GM21717 (cell line): ENCODE data around the gene GNAO1.

Source experiments
- ATAC-seq: cut with Tn5 transposase; IDR thresholded peaks from one replicate; pipeline ENCODE4 v1.9.1; 2021; ENCODE audit warnings: mild to moderate bottlenecking, moderate library complexity; ENCODE audit not compliant: unreplicated experiment

The GNAO1 gene

GRCh38 chr16:56282451-56282850 is 91.2 kb downstream of the GNAO1 start:
- ATAC-seq: no peak

- ATAC-seq: no peak
These were observed 93.2 kb downstream of the GNAO1 start for GRCh38 chr16:56284521-56284920.

DNA sequence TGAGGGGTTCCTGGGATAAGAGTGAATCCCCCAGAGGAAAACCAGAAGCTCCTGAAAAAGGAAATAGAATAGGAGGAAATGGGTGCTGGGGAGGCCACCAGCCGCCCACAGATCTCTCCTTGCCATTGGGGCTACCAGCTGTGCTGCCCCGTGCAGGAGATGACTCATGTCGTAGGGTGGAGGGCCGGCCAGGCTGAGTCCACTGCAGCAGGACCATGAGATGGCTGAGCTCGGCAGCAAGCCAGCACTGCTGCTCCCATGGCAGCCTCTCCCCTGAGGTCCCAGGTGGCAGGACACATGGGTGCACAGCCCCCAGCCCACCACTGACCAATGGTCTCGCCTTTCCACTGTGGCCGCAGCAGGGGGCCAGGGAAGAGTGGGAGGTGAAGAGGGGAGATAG is 95.5 kb downstream of the GNAO1 start:
- ATAC-seq: no peak

- no peak for ATAC-seq
These were observed 96.7 kb downstream of the GNAO1 start for GRCh38 chr16:56288019-56288418.

DNA sequence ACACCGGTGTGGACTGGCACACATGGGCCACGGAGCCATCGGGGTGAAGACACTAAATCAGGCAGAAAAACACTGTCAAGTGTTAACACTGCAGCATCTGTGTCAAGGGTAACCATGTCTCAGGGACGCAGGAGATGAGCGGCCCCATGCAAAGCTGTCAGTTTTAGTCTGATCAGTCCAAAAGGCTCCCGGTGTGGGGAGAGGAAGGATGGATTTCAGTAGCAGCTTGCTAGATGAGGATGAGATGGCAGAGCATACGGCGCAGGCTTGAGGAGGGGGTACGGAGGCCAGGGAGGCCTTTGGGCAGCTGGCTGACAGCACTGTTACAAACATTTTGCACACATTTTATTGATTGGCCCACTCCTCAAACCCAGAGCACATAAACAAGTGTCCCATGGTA is 98.1 kb downstream of the GNAO1 start:
- ATAC-seq: no peak

GRCh38 chr16:56289862-56290261 is 98.6 kb downstream of the GNAO1 start:
- ATAC-seq: no peak

DNA sequence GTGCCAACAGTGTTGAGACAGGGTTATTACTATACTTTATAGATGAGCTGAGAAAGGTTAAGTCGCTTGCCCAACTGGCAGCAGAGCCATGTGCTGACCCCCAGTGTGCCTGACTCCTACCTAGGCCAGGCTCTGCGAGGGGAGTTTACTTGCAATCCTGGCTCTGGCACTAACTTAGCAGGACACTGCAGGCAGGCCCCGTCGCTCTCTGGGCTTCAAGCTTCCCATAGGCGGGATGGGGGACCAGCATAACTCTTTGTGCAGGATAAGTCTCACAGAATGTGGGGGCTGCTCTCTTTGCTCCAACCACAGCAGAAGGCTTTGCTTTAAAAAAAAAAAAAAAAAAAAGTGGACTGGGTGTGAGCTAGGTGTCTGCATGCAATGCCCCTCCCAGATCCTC is 102.7 kb downstream of the GNAO1 start:
- no peak for ATAC-seq

- ATAC-seq: no peak
These were observed 103.3 kb downstream of the GNAO1 start for GRCh38 chr16:56294579-56294978.

DNA sequence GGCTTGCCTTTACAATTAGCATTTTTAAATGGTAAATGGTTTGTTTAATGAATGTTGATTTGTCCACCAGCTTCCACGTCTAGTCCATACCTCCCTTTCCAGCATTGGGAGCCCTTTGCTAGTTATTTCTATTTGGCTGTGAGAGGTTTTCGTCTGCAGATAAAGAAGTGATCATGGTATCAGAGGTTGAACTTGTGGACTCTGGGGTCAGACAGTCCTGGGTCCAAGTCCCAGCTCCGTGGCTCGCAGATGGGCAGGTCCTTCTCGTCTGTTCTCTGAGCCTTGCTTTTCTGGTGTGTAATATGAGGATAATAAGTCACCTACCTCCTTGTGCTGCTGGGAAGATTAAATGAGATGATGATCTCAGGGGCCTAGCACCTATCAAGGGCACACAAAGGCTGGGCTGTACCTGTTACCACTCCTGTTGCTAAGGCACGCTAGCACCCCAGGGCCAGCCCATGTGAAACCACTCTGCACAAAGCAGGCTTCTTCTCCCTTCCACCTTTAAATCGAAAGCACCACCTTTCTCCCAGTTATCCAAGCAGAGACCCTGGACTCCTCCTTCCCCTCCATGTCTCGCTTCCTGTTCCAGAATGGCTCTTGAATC is 103.9 kb downstream of the GNAO1 start:
- no peak for ATAC-seq

DNA sequence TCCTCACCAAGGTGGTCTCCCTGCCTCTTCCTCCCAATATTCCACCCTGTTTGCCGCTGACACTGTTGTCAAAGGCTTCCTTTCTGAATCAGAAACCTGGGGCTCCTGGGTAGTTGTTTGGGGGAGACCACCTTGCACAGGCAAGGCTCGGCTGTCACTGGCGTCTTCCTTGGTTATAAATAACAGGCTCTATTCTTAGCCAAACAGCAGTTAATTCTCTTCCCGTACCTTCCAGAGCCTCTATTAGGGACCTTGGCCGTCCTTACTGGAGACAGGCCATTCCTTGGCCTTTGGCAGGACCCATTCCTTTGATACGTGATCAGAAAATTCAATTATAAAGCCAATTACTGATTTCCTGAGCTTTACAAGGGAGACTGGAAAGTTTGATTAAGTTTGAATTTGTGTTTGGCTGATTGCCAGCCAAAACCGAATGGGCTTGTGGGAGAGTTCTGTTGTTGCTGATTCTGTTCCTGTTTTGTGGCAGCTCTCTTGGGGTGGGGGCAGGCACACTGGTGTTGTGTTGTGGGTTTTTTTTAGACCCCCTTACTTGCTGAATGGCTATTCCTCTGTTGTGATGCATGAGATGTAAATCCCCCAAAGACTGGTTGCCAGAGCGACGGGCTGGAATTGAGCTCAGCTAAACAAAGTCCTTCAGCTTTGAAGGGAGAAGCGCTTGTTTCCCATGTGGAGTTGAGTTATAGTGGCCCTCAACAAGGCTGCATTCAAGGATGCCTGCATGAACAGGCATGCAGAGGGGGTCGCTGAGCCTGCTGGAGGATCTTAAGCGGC is 104.6 kb downstream of the GNAO1 start:
- no peak for ATAC-seq

- ATAC-seq: no peak
These were observed 106.4 kb downstream of the GNAO1 start for GRCh38 chr16:56297684-56298083.

GRCh38 chr16:56298116-56298515 is 106.8 kb downstream of the GNAO1 start:
- no peak for ATAC-seq

DNA sequence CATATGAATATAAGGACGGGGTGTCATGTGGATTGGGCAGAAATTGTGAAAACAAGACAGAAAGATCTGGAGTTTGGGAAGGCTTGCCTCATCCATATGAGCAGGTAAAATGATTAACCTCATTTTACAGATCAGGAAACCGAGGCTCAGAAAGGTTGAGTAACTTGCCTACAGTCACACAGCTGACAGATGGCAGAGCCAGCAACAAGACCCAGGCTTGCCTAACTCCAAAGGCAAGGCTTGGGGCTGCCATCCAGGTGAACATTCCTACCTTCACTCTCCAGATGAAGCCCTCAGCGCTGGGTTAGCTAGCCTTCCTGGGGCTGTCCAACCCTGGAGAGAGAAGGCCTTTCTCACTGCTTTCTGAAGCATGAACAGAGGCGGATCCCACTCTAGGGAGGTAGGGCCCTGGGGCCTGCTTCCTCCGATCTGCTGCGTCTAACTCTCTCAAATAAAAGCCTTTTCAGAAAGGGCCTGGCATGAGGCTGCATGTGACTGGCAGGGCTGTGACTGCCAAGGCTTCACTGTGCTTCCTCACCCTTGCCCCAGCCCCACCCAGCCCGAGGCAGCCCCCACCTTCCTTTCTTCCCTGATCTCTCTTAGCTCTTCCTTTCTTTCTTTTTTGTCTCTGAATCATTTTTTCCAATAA is 107.8 kb downstream of the GNAO1 start:
- no peak for ATAC-seq

DNA sequence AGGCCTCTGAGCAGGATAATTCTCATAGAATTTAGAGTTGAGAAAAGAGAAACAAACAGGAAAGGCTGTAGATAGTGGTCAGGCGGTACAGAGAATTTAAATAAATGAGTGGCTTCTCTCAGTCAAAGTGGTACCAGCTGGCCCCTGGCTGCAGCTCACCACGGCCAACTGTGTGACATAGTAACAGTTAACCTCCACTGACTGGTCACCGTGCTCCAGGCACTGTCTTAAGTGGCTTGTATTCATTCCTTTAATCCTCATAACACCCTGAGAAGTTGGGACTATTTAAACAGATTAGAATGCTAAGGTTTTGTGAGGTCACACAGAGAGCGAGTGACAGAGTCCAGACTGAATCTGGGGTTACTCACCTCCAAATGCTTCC is 108.9 kb downstream of the GNAO1 start:
- no peak for ATAC-seq

GRCh38 chr16:56300891-56301850 is 109.9 kb downstream of the GNAO1 start:
- no peak for ATAC-seq

- ATAC-seq: no peak
These were observed 111.2 kb downstream of the GNAO1 start for GRCh38 chr16:56302506-56302905.

DNA sequence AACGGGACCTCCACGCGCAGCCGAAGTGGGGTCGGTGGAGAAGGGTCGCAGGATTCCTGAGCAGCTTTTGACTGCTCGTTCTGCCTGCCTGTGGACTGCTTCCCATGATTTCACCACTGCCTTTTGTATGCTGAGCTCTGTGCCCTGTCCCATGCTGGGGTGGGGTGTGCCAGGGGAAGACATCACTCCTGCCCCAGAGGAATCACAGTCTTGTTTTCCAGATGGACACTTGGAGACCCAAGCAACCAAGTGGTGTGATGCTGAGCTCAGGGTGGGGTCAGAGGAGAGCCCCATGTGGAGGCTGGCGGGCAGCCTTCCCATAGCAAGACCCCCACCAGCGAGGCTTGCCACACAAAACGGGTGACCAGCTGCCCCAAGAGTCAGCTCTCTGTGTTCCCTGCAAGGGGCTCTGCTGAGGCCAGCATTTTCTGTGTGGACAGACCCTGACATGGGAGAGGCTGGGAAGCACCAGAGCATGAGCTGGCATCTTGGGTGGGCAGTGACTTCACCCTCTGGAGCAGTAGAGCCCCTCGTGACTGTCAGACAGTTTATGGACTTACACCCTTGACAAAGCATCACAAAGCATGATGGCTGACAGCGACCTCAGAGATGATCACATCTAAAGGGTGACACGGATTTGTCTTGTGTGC is 111.9 kb downstream of the GNAO1 start:
- ATAC-seq: no peak

GRCh38 chr16:56303880-56304279 is 112.6 kb downstream of the GNAO1 start:
- no peak for ATAC-seq

GRCh38 chr16:56305956-56306565 is 114.8 kb downstream of the GNAO1 start:
- ATAC-seq: no peak
